GM12878 (cell line): ENCODE measurements around the gene ZFC3H1. TPM values are rescaled to one million over a fixed set of nuclear protein-coding genes. Genes with fewer than 3 reads are reported as not detected.

ENCODE experiments used
- ATAC-seq: fragments of 200-7000 bp; cut with Tn5 transposase; 3 replicates; pipeline ENCODE4 v1.9.1; 2020; ENCODE audit warnings: mild to moderate bottlenecking, moderate library complexity
- BruUV-seq: library from RNA; stranded (reverse); fragments of 400-500 nt; replicated peaks from 2 replicates; lab custom pipeline; 2021; lab: Mats Ljungman, UMichigan
- CTCF ChIA-PET: fragments of 300-600 bp; sonication (Branson Sonifier 250); formaldehyde crosslinking; extraction: SDS; loops from one replicate; lab custom pipeline; 2021; ENCODE audit warnings: inconsistent platforms; lab: Yijun Ruan, JAX
- POLR2A ChIA-PET: fragments of 350-600 bp; formaldehyde crosslinking; extraction: SDS; loops from one replicate; lab custom pipeline; 2021; ENCODE audit warnings: inconsistent platforms; lab: Charles Lee
- RAD21 ChIA-PET: fragments of 300-600 bp; sonication (Branson Sonifier 250); formaldehyde crosslinking; loops from one replicate; lab custom pipeline; 2023; ENCODE audit warnings: antibody characterized with exemption; ENCODE audit not compliant: unreplicated experiment; lab: Charles Lee
- SMC1A ChIA-PET: fragments of 300-600 bp; sonication (Branson Sonifier 250); formaldehyde crosslinking; loops from one replicate; lab custom pipeline; 2023; ENCODE audit not compliant: unreplicated experiment, uncharacterized antibody; lab: Charles Lee
- DNase-seq: peaks from one replicate; pipeline ENCODE4 v3.0.0-alpha.2; 2011; ENCODE audit warnings: low read depth, low spot score
- FAIRE-seq: peaks from 3 replicates; lab custom pipeline; 2011; peaks lifted over from hg19 to GRCh38; lab: Jason Lieb, UNC
- H2AFZ ChIP-seq: 2 replicates; pipeline ENCODE4 v1.6.0; 2011; ENCODE audit warnings: low read depth, low read length, control low read depth; ENCODE audit not compliant: control insufficient read depth
- H3K27ac ChIP-seq: 2 replicates; pipeline ENCODE4 v1.5.1; 2011; ENCODE audit warnings: control low read depth; ENCODE audit not compliant: control insufficient read depth, insufficient read depth
- H3K27me3 ChIP-seq, 2 experiments: replicated peaks in 1 of 2; 2 replicates each; pipeline versions ENCODE4 v1.6.0 to v1.6.1; 2011; ENCODE audit warnings: low read length in 1 of 2; ENCODE audit not compliant: control insufficient read depth in 2 of 2, insufficient read depth in 2 of 2
- H3K36me3 ChIP-seq, 2 experiments: 2 replicates each; pipeline ENCODE4 v1.5.1; 2011; ENCODE audit warnings: low read length in 1 of 2; ENCODE audit not compliant: control insufficient read depth in 2 of 2, insufficient read depth in 2 of 2
- H3K4me1 ChIP-seq: 2 replicates; pipeline ENCODE4 v1.6.1; 2011; ENCODE audit warnings: mild to moderate bottlenecking, low read length, moderate library complexity, mixed read lengths; ENCODE audit not compliant: control insufficient read depth, insufficient read depth
- H3K4me2 ChIP-seq: 2 replicates; pipeline ENCODE4 v1.6.0; 2011; ENCODE audit warnings: control low read depth; ENCODE audit not compliant: control insufficient read depth, insufficient read depth
- H3K4me3 ChIP-seq: fragments of 200-600 bp; sonication (generic); 2 replicates; pipeline ENCODE4 v1.5.1; 2016
- H3K79me2 ChIP-seq: 2 replicates; pipeline ENCODE4 v1.6.0; 2011; ENCODE audit warnings: low read length; ENCODE audit not compliant: control insufficient read depth, insufficient read depth
- H3K9ac ChIP-seq: 2 replicates; pipeline ENCODE4 v1.8.0; 2011; ENCODE audit warnings: low read length, control low read depth, mixed read lengths; ENCODE audit not compliant: control insufficient read depth, insufficient read depth
- H3K9me3 ChIP-seq: replicated peaks from 3 replicates; pipeline ENCODE4 v1.5.1; 2011; ENCODE audit warnings: mild to moderate bottlenecking, low read length; ENCODE audit not compliant: control insufficient read depth, insufficient read depth
- H4K20me1 ChIP-seq: 2 replicates; pipeline ENCODE4 v1.6.0; 2011; ENCODE audit not compliant: control insufficient read depth, insufficient read depth
- BCL11A ChIP-seq: IDR thresholded peaks from 2 replicates; pipeline ENCODE4 v1.6.1; 2011; ENCODE audit warnings: low read depth, low read length
- CHD2 ChIP-seq: IDR thresholded peaks from 2 replicates; pipeline ENCODE4 v1.6.1; 2011; ENCODE audit warnings: low read depth, low read length, improper control_type of control experiment, borderline replicate concordance
- CHD4 ChIP-seq: fragments of 200-600 bp; sonication (generic); IDR thresholded peaks from 2 replicates; pipeline ENCODE4 v1.6.1; 2016; ENCODE audit warnings: mild to moderate bottlenecking
- EGR1 ChIP-seq, 2 experiments: IDR thresholded peaks; 1 replicate in 1 of 2; 2 replicates in 1 of 2; pipeline ENCODE4 v1.6.1; 2011 to 2012; ENCODE audit warnings: low read depth in 2 of 2, low read length in 2 of 2, borderline replicate concordance in 1 of 2, mild to moderate bottlenecking in 1 of 2, moderate library complexity in 1 of 2
- FOXM1 ChIP-seq: IDR thresholded peaks from 2 replicates; pipeline ENCODE4 v1.6.1; 2012; ENCODE audit warnings: low read depth, mild to moderate bottlenecking, inconsistent platforms, low read length, moderate library complexity
- GABPA ChIP-seq: IDR thresholded peaks from 2 replicates; pipeline ENCODE4 v1.6.1; 2014; ENCODE audit warnings: antibody characterized with exemption, low read depth, mild to moderate bottlenecking, inconsistent platforms
- MTA2 ChIP-seq: fragments of 450-650 bp; IDR thresholded peaks from 2 replicates; pipeline ENCODE4 v1.6.1; 2016; ENCODE audit warnings: low read depth, mild to moderate bottlenecking, moderate library complexity
- NFIC ChIP-seq: IDR thresholded peaks from 2 replicates; pipeline ENCODE4 v1.6.1; 2012; ENCODE audit warnings: low read depth, mild to moderate bottlenecking, inconsistent platforms, low read length, moderate library complexity
- RBBP5 ChIP-seq: fragments of 200-600 bp; sonication (generic); conservative IDR thresholded peaks from 2 replicates; pipeline ENCODE4 v1.6.1; 2016
- SIN3A ChIP-seq: IDR thresholded peaks from 2 replicates; pipeline ENCODE4 v1.6.1; 2012; ENCODE audit warnings: low read depth, low read length, improper control_type of control experiment
- STAT1 ChIP-seq: fragments of 450-650 bp; conservative IDR thresholded peaks from 2 replicates; pipeline ENCODE4 v1.6.1; 2014; ENCODE audit warnings: antibody characterized with exemption, mild to moderate bottlenecking
- WRNIP1 ChIP-seq: IDR thresholded peaks from 2 replicates; pipeline ENCODE4 v1.6.1; 2011; ENCODE audit warnings: low read depth, low read length, improper control_type of control experiment, borderline replicate concordance
- ZNF384 ChIP-seq: IDR thresholded peaks from 2 replicates; pipeline ENCODE4 v1.6.1; 2012; ENCODE audit warnings: low read depth, mild to moderate bottlenecking, low read length, improper control_type of control experiment, borderline replicate concordance
- WGBS: methylation state at CpG from one replicate; pipeline ENCODE4 v1.1.6; 2016; ENCODE audit warnings: low lambda C conversion rate; ENCODE audit not compliant: insufficient replicate concordance, insufficient coverage; ENCODE audit errors: missing lambda C conversion rate; 5-methylcytosine and 5-hydroxymethylcytosine counted together
- in situ Hi-C: fragments of 300-500 bp; cut with MboI; formaldehyde crosslinking; loops from 9 replicates; pipeline ENCODE4 v1.14.3; 2018; ENCODE audit warnings: mixed read lengths
- intact Hi-C: fragments of 100-400 bp; cut with micrococcal nuclease; formaldehyde crosslinking; loops from one replicate; pipeline ENCODE4 v1.14.2; 2022; ENCODE audit not compliant: unreplicated experiment
- polyA plus RNA-seq, 11 experiments: library from polyadenylated mRNA; depleted of rRNA in 4 of 11; unstranded in 6 of 11; stranded (reverse) in 5 of 11; fragments of >200 nt; fragmentation: Nextera tagmentation in 4 of 11; fragmentation: Illumina TruSeq in 1 of 11; extraction: Ambion mirVana in 4 of 11; extraction: Trizol in 1 of 11; gene quantifications; 1 replicate in 1 of 11; 2 replicates in 10 of 11; pipeline versions ENCODE4 v1.2.1 to v1.2.3, GENCODE V29; 2011 to 2016; ENCODE audit warnings: inconsistent platforms in 2 of 11, missing spikeins in 2 of 11, low read depth in 1 of 11
- total RNA-seq, 4 experiments: library from RNA; depleted of rRNA in 3 of 4; stranded (reverse); fragments of >200 nt in 3 of 4; fragmentation: Illumina TruSeq in 1 of 4; extraction: Trizol in 1 of 4; gene quantifications; 2 replicates each; pipeline versions ENCODE4 v1.2.1 to v1.2.3, GENCODE V29; 2013 to 2021
- TF ChIP-seq, protein P1 (sequence below): IDR thresholded peaks from 2 replicates; pipeline ENCODE4 v1.6.1; 2012; ENCODE audit warnings: low read depth, low read length, improper control_type of control experiment
- TF ChIP-seq, protein P2 (sequence below): fragments of 450-650 bp; IDR thresholded peaks from 2 replicates; pipeline ENCODE4 v1.6.1; 2017; ENCODE audit warnings: mild to moderate bottlenecking, low read depth, inconsistent platforms; ENCODE audit not compliant: poor library complexity, severe bottlenecking
- TF ChIP-seq, protein P3 (sequence below): IDR thresholded peaks from 2 replicates; pipeline ENCODE4 v1.6.1; 2012; ENCODE audit warnings: mild to moderate bottlenecking, low read depth, low read length

The ZFC3H1 gene
- total and polyA plus RNA-seq, 10 of the 15 experiments (the other 5 are each of a cell fraction or from before 2014, with no cell fraction given) = 11.2 to 88.7 (median 25.9) TPM

DNA sequence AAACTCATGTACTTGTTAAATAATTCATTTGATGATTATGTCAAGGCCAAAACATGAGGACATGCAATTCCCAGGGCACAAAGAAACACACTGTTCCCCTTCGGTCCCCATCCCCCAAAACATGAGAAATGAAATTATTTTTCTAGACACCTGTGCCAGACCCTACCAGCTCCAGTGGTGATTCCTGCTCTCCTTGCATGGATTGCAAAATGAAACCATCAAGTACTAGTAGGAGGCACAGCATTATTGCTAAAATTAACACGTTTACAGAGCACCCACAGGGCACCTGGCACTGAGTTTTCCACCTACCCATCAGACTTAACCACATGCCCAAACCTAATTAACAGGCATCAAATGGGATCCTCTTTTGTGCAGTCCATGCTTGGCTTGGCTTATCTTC lies 76.6 kb downstream of the ZFC3H1 start:
- CTCF ChIA-PET = interaction anchor here (0.6 kb wide), 1 partner anchor 170 kb away, joined by 3 read pairs; no protein-coding TSS in a partner anchor
- SMC1A ChIA-PET = no interaction called here
- H3K9ac ChIP-seq = no peak overlapping the region
- DNase-seq = no peak
- POLR2A ChIA-PET = no interaction called here
- no peak overlapping the region for H2AFZ ChIP-seq
- H3K4me1 ChIP-seq = no peaks in the 10 kb centered on the region
- H4K20me1 ChIP-seq = no peaks in the 10 kb centered on the region
- no peaks in the 10 kb centered on the region for H3K79me2 ChIP-seq
- in situ Hi-C loops = no loop called here
- FAIRE-seq = no peak
- 4% methylated on average over 2 of the region's 2 CpGs for WGBS
- H3K27ac ChIP-seq = no peak overlapping the region
- TF ChIP-seq RBBP5 = no peak
- no peak for TF ChIP-seq CHD2
- TF ChIP-seq ZNF384 = no peak
- TF ChIP-seq, protein P1, sequence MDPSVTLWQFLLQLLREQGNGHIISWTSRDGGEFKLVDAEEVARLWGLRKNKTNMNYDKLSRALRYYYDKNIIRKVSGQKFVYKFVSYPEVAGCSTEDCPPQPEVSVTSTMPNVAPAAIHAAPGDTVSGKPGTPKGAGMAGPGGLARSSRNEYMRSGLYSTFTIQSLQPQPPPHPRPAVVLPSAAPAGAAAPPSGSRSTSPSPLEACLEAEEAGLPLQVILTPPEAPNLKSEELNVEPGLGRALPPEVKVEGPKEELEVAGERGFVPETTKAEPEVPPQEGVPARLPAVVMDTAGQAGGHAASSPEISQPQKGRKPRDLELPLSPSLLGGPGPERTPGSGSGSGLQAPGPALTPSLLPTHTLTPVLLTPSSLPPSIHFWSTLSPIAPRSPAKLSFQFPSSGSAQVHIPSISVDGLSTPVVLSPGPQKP = no peak
- TF ChIP-seq FOXM1 = no peak
- TF ChIP-seq WRNIP1 = no peak
- TF ChIP-seq STAT1 = no peak
- no peak for TF ChIP-seq BCL11A
- TF ChIP-seq, protein P2, sequence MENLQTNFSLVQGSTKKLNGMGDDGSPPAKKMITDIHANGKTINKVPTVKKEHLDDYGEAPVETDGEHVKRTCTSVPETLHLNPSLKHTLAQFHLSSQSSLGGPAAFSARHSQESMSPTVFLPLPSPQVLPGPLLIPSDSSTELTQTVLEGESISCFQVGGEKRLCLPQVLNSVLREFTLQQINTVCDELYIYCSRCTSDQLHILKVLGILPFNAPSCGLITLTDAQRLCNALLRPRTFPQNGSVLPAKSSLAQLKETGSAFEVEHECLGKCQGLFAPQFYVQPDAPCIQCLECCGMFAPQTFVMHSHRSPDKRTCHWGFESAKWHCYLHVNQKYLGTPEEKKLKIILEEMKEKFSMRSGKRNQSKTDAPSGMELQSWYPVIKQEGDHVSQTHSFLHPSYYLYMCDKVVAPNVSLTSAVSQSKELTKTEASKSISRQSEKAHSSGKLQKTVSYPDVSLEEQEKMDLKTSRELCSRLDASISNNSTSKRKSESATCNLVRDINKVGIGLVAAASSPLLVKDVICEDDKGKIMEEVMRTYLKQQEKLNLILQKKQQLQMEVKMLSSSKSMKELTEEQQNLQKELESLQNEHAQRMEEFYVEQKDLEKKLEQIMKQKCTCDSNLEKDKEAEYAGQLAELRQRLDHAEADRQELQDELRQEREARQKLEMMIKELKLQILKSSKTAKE = no peak
- no peak for TF ChIP-seq CHD4
- no peak for TF ChIP-seq MTA2
- TF ChIP-seq GABPA = no peak
- no peak for TF ChIP-seq SIN3A
- no peak for TF ChIP-seq EGR1 (IDR thresholded peaks at IDR 0.05; ENCODE audit: borderline replicate concordance in 1 of 2, low read depth in 2 of 2, low read length in 2 of 2)
- no peak for TF ChIP-seq NFIC
- TF ChIP-seq, protein P3, sequence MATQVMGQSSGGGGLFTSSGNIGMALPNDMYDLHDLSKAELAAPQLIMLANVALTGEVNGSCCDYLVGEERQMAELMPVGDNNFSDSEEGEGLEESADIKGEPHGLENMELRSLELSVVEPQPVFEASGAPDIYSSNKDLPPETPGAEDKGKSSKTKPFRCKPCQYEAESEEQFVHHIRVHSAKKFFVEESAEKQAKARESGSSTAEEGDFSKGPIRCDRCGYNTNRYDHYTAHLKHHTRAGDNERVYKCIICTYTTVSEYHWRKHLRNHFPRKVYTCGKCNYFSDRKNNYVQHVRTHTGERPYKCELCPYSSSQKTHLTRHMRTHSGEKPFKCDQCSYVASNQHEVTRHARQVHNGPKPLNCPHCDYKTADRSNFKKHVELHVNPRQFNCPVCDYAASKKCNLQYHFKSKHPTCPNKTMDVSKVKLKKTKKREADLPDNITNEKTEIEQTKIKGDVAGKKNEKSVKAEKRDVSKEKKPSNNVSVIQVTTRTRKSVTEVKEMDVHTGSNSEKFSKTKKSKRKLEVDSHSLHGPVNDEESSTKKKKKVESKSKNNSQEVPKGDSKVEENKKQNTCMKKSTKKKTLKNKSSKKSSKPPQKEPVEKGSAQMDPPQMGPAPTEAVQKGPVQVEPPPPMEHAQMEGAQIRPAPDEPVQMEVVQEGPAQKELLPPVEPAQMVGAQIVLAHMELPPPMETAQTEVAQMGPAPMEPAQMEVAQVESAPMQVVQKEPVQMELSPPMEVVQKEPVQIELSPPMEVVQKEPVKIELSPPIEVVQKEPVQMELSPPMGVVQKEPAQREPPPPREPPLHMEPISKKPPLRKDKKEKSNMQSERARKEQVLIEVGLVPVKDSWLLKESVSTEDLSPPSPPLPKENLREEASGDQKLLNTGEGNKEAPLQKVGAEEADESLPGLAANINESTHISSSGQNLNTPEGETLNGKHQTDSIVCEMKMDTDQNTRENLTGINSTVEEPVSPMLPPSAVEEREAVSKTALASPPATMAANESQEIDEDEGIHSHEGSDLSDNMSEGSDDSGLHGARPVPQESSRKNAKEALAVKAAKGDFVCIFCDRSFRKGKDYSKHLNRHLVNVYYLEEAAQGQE = no peak
- RAD21 ChIA-PET = no interaction called here
- no peaks in the 10 kb centered on the region for H3K36me3 ChIP-seq
- BruUV-seq = no TSS peak
- peaks cover 0 to 2% of the 10 kb centered on the region in 2 experiments; a peak in 2 of 4 replicates for H3K27me3 ChIP-seq
- H3K9me3 ChIP-seq = no peaks in the 10 kb centered on the region
- no peak overlapping the region for H3K4me2 ChIP-seq
- no peak for ATAC-seq
- no peak overlapping the region for H3K4me3 ChIP-seq
- intact Hi-C loops = no loop called here
